Coronary artery (tissue), 2 donors: Measurements from ENCODE around the gene RANBP6.
A peak's percentile ranks its signal among the peaks of the same experiment; 100 is the strongest.
"Not testable (repeated sequence)": the region's sequence is repeated elsewhere in the genome, so short reads cannot be mapped to it uniquely, and the experiment has no call there.

Experiments
- DNase-seq: peaks from one replicate; pipeline ENCODE4 v3.0.0-alpha.2; 2017; ENCODE audit warnings: low spot score
- H3K27ac ChIP-seq, 2 donors: fragments of 200-600 bp; sonication (generic); one replicate each; pipeline ENCODE4 v1.5.1; 2016 to 2019
- H3K4me3 ChIP-seq: fragments of 200-600 bp; sonication (generic); 2 replicates; pipeline ENCODE4 v1.5.1; 2016; ENCODE audit warnings: mild to moderate bottlenecking, moderate library complexity
- CTCF ChIP-seq: fragments of 200-600 bp; sonication (generic); IDR thresholded peaks from one replicate; pipeline ENCODE4 v1.5.1; 2019; ENCODE audit warnings: antibody characterized with exemption

The RANBP6 gene

DNA sequence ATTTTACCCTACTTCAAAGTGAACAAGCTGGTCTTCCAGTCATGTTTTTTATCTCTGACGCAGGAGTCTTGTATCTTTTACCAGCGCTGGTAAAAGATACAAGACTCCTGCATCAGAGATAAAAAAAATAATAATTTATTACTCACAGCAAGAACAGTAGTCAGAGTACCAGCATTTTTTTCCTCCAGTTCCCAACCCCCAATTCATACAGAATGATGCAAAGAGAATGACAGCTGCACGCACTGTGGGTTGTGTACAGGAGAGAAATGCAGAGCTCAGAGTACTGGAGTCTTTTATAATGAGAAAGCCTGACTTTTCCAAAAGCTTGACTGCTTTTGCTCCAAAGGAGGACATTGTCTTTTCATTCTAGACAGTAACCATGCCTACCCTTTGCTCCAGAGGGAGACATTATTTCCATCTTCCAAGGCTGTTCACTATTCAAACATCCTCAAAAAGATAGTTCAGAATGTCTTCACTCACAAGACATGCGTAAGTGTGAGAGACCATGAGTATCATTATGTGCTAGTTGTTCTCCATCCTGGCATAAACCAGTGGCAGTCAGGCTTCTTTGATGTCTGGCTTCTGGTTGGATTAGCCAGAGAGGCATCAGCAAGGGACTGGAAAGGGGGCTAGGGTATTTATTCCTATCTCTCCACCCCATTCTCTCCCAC, 14.3 kb upstream of the RANBP6 start:
- TF ChIP-seq CTCF: no peak
- DNase-seq: no peak
- Histone ChIP-seq H3K27ac (no peak overlapping the region), H3K4me3 (no peak overlapping the region)

DNA sequence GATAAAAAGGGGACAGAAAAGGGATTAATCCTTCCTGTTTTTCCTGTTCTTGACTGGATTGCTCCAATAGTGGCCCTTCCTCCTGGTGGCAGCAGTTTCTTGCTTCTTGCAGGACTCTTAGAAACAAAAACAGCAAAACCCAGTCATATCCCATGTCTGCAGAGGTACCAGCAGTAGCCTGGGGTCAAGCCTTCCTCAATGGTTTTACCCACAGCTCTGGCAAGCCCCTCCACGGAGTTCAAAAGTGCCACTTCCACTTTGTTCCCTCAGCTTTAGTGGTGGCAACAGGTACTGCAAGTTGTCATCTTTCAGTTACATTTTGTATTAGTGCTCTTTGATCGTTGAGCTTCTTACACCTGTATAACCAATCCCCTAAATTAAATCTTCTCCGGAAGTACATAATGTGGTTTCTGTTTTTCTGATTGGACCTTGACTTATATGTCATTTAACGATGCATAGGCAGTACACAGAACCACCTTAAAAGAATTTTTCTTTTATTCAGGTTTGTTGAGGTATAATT, 8.7 kb upstream of the RANBP6 start:
- no peak for DNase-seq
- peak; percentile 30 for TF ChIP-seq CTCF
- no peak overlapping the region for H3K4me3 ChIP-seq
- no peak overlapping the region for H3K27ac ChIP-seq

GRCh38 chr9:6016975-6017374, 1.6 kb upstream of the RANBP6 start:
- H3K27ac ChIP-seq, H3K4me3 ChIP-seq, DNase-seq: not testable (repeated sequence)

DNA sequence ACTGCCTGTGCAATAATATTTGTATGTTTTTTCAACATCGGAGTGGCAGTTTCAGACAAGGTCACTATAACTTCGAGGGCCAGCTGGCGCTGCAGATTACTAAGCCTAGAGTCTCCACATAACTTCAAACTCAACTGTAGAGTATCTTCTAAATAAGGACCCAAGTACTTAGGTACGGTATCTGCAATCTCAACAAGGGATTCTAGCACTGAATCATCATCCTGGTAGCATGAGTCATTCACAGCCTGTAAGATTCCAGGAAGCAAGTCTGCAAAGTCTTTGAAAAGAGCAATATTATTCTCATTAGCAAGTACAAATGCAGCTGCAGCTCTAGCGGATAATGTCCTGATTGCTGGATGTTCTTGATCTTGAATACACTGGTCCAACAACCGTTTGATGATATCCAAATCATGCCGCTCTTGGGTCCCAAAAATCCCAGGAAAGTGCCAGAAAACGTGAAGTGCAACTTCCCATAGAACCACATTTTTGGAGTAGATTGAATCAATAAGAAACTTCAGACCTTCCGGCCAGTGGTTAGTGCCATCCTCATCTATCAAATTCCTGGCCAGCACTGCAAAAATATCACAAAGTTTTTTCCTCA, 654 bp downstream of the RANBP6 start:
- no peak for TF ChIP-seq CTCF
- Histone ChIP-seq H3K27ac (peak overlapping the region; percentile 56 to 92), H3K4me3 (peak overlapping the region; percentile 96)
- no peak for DNase-seq

DNA sequence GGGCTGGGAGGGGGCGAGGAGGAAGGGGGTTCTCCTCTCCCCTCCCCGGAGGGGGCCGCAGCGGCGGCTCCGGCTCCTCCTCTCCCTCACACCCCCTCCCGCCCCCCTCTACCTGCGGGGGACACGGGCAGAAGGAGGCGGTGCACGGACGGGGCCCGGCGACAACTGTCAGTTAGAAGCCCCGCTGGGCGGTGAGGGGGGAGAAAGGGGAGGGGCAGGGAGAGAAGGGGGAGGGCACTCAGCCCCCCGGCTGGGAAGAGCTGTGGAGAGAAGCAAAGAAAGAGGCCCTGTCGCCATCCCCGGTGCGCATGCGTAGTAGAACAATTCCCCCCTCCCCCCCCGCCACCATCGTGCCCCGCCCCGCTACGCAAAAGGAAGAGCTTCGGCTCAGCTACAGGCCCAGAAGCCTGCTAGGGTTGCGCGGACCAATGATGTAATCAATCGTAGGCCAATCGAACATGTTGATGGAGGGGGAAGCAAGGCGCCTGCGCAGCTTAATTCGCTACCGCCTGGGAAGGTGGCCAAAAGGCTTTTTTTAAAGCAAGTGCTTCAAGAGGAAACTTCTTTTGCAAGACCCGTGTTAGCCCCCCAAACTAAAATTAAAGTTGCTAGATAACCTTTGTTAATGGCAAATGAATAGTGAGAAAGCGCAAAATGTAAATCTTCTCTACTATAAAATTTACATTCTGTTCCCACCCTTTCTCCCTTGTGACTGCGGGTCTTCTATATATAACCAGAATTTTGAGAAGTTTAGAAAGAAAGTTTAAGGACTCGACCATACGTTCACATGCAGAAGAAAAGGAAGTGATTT, 7.0 kb downstream of the RANBP6 start:
- H3K4me3 ChIP-seq: peak overlapping the region; percentile 76
- TF ChIP-seq CTCF: no peak
- H3K27ac ChIP-seq: peak overlapping the region; percentile 94 to 97
- DNase-seq: peak; percentile 99

DNA sequence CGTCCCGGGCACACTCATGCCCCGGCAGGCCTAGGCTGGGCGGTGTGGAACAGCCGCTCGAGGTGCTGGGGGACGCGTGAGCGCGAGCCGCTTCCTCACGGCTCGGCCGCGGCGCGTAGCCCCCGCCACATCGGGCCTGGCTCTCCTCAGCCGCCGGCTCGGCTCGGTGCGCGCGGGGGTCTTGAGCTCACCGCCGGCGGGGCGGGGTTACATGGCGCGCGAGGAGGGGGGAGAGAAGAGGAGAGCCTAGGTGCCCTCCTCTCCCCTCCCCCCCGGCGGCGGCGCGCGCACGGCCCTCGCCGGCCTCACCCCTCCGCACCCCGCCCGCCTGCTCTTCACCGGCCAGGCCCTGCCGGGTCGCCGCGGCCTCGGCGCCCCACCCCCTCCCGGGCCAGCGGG, 7.7 kb downstream of the RANBP6 start:
- peak overlapping the region; percentile 76 for H3K4me3 ChIP-seq
- H3K27ac ChIP-seq: peak overlapping the region; percentile 94 to 97
- DNase-seq: peak; percentile 86
- no peak for TF ChIP-seq CTCF

DNA sequence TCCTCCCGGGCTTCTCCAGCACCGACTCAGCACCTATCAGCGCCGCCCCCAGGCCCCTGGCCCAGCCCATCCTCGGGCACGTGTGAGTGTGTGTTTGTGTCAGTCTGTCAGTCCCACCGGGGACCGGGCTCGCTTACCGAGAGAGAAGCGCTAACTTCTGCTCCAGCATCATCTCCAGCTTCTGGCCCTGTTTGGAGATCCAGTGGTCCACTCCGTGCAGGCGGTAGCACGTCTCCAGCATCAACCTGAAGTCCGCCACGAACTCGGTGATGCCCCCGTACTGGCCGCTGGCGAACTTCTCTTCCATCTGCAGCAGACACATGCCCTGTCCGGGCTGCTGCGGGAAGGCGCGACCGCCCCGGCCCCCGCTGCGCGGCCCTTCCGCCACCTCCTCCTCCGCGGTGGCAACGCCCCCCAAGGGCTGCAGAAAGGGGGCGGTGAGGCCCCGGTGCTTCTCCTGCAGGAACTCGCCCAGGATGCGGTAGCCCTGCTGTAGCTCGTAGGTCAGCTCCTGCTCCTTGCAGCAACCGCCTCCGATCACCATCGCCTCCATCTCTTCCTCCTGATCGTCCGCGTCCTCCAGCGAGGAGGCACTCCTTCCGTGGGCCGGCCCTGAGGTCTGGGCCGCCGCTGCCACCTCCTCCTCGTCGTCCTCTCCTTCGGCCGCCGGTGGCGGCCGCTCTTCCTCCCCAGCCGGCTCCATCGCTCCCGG, 8.2 kb downstream of the RANBP6 start:
- Histone ChIP-seq H3K27ac (peak overlapping the region; percentile 94 to 97), H3K4me3 (peak overlapping the region; percentile 76)
- TF ChIP-seq CTCF: no peak
- DNase-seq: peak; percentile 90
